Colon (tissue), 2 donors: ENCODE results near the gene COX4I2.
"Not testable (repeated sequence)": the region's sequence is repeated elsewhere in the genome, so short reads cannot be mapped to it uniquely, and the experiment has no call there.

Source experiments
- FAIRE-seq: peaks from 2 replicates; lab custom pipeline; 2012; peaks lifted over from hg19 to GRCh38; lab: Jason Lieb, UNC
- donor health status: control.
- donor health status: control.

COX4I2 gene

DNA sequence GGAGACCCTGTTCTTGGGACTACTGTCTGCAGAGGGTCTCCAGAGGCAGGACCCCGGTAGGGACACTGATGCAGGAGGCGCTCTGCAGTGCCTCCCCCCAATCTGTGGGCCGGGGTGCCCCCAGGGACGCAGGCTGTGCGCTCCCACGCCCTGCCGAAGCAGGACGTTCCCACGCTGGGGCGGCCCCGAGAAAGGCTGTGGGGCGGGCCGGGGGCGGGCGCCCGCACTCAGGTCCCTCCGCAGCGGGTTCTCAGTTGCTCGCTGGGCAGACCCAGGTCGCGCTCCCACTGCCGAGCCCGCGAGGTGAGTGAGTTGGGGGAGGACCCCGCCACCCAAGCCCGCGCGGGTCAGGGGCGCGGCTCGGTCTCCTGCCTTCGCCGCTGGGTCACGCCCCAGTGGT, at the start of gene COX4I2:
Gene COX4I2, plus strand, starts transcription at position 253 of the 400 bp plus-strand sequence. CDS start 1,106 bp downstream, outside the sequence.
- no peak for FAIRE-seq

- no peak for FAIRE-seq
Observed at GRCh38 chr20:31590717-31591225, 46.9 kb upstream of the COX4I2 start.

GRCh38 chr20:31593221-31594001, 44.3 kb upstream of the COX4I2 start:
- no peak for FAIRE-seq

GRCh38 chr20:31594002-31594557, 43.6 kb upstream of the COX4I2 start:
- no peak for FAIRE-seq

DNA sequence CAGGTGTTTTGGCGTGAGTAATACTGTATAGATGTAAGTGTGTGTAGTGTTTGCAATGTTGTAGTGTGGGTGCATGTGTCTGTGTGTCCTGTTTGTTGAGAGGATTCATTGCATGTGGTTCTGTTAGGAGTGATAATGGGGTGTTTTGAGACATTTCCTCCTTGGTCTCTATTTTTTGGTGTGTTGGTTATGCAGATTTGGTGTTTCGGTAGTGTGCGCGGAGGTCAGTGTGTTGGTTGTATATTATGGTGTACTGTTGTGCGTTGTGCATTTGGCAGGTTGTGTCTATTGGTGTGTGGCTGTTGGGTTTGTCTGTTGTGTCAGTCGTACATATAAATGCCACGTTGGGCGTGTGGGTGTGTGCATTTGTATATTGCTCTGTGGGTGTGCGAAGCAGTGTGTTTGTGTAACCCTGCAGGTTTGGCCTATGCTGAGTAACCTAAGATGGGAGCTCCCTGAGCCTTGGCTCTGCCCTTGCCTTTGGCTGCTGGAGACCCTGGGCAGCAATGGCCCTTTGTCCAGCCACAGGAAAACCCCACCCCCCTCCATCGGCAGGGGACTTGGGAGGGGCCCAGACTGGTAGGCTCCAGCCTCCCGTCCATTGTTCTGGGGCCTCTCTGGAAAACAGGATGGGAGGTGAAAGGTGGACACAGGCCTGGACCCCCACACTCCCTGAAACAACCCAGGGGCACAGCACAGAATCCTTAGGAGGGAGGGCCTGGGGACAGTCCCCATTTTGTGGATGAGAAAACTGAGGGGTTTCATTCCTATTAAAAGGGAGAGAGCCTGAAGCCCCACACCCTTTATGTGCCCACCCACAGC, 42.9 kb upstream of the COX4I2 start:
- no peak for FAIRE-seq

GRCh38 chr20:31595380-31595653, 42.4 kb upstream of the COX4I2 start:
- FAIRE-seq = no peak

DNA sequence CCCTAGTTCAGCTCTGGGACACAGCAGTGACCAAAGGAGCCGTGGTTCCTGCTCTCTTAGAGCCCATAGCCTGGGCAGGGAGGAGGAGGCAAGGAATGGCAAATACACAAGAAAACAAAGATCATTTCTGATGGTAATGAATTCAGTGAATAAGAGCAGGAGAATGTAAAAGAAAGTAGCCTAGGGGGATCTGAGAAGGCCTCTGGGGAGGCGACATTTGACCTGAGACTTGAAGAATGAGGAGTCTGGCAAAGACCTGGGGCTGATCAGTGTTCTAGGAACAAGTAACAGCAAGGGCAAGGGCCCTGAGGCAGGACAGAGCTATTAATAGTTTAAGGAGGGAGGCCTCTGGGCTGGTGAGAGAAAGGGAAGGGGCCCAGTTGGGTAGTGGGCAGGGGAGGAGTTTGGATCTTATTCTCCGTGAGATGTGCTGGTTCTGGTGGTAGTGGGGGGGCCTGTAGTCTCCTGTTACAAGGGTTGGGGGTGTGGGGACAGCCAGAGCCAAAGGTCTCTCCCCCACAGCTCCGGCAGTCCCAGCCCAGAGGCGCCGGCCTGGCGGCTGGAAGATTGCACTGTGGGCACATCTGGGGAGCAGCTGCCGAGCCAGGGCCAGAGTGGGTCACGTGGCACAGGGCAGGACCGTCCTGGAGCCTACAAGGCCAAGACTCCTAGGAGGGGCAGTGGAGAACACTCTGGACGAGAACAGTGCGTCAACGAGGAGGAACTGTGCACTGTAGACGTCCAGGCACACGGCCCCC, 41.9 kb upstream of the COX4I2 start:
- FAIRE-seq = no peak

- FAIRE-seq = not testable (repeated sequence)
Observed at GRCh38 chr20:31596412-31596715, 41.3 kb upstream of the COX4I2 start.

- FAIRE-seq = no peak
Observed at GRCh38 chr20:31596831-31597480, 40.8 kb upstream of the COX4I2 start.

DNA sequence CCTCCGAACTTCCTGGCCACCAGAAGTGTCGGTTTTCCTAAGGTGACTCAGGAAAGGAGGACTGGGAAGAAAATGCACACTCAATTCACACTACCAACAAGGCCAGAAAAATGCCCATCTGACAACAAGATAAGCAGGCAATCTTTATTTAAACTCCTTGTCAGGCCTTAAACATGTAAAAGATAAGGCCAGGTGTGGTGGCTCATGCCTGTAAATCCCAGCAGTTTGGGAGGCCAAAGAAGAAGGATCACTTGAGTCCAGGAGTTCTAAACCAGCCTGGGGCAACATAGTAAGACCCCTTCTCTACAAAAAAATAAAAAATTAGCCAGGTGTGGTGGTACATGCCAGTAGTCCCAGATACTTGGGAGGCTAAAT, 40.2 kb upstream of the COX4I2 start:
- no peak for FAIRE-seq

DNA sequence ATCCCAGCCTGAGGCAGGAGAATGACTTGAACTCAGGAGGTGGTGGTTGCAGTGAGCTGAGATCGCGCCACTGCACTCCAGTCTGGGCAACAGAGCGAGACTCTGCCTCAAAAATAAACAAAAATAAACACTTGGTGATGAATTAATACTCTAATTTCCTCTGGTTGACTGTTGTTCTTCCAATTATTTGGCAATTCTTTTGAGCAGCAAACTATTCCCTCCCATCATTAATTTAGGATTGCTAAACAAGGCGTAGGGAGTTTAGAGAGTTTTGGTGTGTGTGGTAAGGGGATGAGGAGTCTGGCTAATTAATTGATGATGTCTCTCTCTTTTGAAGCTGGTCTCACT, 35.3 kb upstream of the COX4I2 start:
- no peak for FAIRE-seq

GRCh38 chr20:31602779-31603441, 34.8 kb upstream of the COX4I2 start:
- no peak for FAIRE-seq

DNA sequence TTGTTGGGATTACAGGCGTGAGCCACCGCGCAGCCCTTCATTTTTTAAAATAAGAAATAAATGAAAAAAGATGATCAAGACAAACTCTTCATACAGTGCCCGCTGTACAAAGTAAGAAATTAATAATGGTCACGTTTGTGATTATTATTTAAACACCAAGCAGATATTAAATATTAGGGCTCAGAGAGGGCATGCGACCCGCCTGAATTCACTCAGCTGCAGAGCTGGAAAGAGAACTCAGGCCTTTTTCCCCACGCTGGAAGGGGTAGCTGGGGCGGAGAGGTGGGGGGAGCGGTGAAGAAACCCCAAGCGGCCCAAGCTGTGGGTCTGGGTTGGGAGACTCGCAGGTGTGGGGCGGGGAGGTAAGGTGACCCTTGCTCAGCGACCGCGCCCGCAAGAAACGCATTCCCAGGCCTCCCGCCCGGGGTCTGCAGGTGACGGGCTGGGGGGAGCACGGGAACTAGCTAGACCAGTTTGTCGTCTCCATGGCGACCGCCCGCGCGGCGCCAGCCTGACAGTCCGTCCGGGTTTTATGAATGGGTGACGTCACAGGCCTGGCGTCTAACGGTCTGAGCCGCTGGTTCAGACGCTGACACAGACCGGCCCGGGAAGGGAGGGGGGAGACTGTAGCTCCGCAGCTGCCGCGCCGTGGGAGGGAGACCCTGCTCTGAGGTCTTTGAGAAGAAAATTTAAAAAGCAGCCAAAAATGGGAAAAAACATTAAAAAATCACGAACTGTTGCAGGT, 33.7 kb upstream of the COX4I2 start:
- no peak for FAIRE-seq

GRCh38 chr20:31604567-31605030, 33.1 kb upstream of the COX4I2 start:
- no peak for FAIRE-seq

DNA sequence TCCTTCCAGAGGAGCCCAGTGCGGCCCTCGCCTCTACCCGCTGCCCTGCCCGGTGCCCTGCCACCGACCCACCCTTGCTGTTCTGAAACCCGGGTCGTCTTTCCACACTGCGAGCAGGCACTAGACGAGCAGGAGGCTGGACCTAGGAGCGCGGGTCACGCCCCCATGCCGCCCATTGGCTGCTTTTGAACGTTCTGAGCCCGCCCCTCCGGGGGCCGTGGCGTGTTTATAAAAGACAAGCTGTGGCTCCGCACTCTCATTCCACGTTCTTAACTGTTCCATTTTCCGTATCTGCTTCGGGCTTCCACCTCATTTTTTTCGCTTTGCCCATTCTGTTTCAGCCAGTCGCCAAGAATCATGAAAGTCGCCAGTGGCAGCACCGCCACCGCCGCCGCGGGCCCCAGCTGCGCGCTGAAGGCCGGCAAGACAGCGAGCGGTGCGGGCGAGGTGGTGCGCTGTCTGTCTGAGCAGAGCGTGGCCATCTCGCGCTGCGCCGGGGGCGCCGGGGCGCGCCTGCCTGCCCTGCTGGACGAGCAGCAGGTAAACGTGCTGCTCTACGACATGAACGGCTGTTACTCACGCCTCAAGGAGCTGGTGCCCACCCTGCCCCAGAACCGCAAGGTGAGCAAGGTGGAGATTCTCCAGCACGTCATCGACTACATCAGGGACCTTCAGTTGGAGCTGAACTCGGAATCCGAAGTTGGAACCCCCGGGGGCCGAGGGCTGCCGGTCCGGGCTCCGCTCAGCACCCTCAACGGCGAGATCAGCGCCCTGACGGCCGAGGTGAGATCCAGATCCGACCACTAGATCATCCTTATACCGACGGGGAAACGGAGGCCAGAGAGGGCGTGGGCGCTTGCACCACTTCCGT, 32.4 kb upstream of the COX4I2 start, which contains the start of gene ID1:
Gene ID1, plus strand, starts transcription at position 259 of the 871 bp plus-strand sequence. Its CDS starts 99 bp downstream, at position 358.
- no peak for FAIRE-seq

DNA sequence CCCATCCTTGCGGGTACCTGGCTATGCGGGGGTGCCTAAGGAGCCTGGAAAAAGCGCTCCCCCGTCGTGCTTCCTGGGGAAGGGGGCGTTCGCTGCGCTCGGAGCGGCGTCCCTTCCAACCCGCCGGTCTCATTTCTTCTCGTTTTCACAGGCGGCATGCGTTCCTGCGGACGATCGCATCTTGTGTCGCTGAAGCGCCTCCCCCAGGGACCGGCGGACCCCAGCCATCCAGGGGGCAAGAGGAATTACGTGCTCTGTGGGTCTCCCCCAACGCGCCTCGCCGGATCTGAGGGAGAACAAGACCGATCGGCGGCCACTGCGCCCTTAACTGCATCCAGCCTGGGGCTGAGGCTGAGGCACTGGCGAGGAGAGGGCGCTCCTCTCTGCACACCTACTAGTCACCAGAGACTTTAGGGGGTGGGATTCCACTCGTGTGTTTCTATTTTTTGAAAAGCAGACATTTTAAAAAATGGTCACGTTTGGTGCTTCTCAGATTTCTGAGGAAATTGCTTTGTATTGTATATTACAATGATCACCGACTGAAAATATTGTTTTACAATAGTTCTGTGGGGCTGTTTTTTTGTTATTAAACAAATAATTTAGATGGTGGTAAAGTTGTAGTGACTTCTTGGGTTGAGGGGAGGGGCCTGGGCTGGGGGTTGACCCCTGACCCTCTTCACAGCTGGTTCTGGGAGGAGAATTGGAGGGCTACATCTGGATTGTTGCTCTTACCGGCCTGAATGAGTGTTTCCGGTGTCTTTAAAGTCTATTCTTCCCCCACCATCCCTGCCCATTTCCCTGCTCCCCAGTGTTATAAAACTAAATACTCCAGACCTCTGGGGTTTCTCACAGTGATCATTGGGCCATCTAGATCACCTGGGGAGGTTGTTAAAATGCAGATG, 31.6 kb upstream of the COX4I2 start:
- no peak for FAIRE-seq

DNA sequence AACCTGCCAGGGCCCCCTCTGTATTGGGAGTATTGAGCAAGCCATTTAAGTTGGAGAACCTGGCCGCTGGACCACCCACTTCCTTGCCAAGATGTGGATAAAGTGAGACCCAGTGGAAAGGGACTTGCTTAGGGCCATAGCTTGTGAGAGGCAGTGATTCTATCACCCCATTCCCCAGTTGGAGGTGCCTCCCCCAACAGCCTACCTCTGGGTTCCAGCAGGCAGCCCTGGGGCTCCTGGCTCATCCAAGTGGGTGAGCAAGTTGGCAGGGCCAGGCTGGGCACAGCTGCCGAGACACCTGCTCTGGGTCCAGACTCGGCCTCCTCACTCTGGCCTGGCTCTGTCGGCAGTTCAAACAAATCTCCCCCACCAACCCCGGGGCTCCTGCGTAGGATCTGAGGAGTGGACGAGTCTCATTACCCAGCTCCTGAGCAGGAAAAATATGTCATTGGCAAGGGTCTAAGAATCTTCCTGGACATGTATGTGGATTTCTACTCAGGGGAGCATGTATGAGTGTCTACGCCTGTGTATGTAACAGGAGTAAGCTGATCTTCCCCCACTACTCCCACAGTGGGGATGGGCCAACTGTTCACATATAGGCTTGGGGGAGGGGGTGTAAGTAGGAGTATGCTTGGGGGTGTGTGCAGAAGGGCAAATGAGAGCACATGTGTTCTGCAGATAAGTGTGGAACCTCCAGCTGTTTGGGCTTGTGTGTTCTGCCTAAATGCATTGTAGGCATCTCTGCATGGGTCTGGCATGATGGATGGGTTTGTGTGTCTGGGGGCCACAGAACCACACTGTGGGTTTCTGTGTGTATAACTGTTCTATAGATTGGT, 30.7 kb upstream of the COX4I2 start:
- FAIRE-seq = no peak
